ENCODE results near the gene CD109. TPM values are rescaled to one million over a fixed set of nuclear protein-coding genes. Genes with fewer than 3 reads are reported as not detected.
A peak's percentile ranks its signal among the peaks of the same experiment; 100 is the strongest.

CD109 gene
- total RNA-seq, 2 donors from 2014 or later = 2.0 TPM

- H3K36me3 ChIP-seq (ENCODE audit: control insufficient read depth, insufficient read depth, low read length) = no peaks in the 10 kb centered on the region
- Mint-ChIP-seq H3K27ac (no peak overlapping the region), H3K9me3 (peaks cover 9% of the 10 kb centered on the region), H3K27me3 (ENCODE audit: insufficient read depth) (peaks cover 16% of the 10 kb centered on the region), H3K36me3 (ENCODE audit: low read depth) (no peaks in the 10 kb centered on the region), H3K4me1 (peaks cover 12% of the 10 kb centered on the region), H3K4me3 (peak overlapping the region; percentile 70)
- no peak overlapping the region for H3K9ac ChIP-seq (ENCODE audit: extremely low read depth, low read length, poor library complexity, severe bottlenecking)
- TF ChIP-seq CTCF (conservative IDR thresholded peaks at IDR 0.05) = no peak
- no peak overlapping the region for H3K27ac ChIP-seq (ENCODE audit: low read depth, low read length)
- no peak overlapping the region for H3K4me3 ChIP-seq (ENCODE audit: low read length)
- DNase-seq = peak; percentile 48
- peaks cover 7% of the 10 kb centered on the region for H3K27me3 ChIP-seq (ENCODE audit: control insufficient read depth, insufficient read depth, low read length, poor library complexity, severe bottlenecking)
- no peaks in the 10 kb centered on the region for H3K4me1 ChIP-seq (ENCODE audit: control insufficient read depth, insufficient read depth, low read length)
- H3K9me3 ChIP-seq (ENCODE audit: control insufficient read depth, low read length) = no peaks in the 10 kb centered on the region
- WGBS, 2 experiments (ENCODE audit: insufficient coverage in 1 of 2, insufficient read length in 1 of 2) = 88 to 100% methylated on average over 1 to 5 of the region's 5 CpGs
Measured at GRCh38 chr6:73694711-73695411, 1.1 kb upstream of the CD109 start.

- H3K4me3 ChIP-seq (ENCODE audit: low read length) = no peak overlapping the region
- Mint-ChIP-seq H3K4me1 (peaks cover 12% of the 10 kb centered on the region), H3K4me3 (no peak overlapping the region), H3K36me3 (ENCODE audit: low read depth) (no peaks in the 10 kb centered on the region), H3K27me3 (ENCODE audit: insufficient read depth) (peaks cover 14% of the 10 kb centered on the region), H3K9me3 (peaks cover 9% of the 10 kb centered on the region), H3K27ac (no peak overlapping the region)
- H3K9me3 ChIP-seq (ENCODE audit: control insufficient read depth, low read length) = no peaks in the 10 kb centered on the region
- DNase-seq = peak; percentile 68
- H3K36me3 ChIP-seq (ENCODE audit: control insufficient read depth, insufficient read depth, low read length) = no peaks in the 10 kb centered on the region
- H3K9ac ChIP-seq (ENCODE audit: extremely low read depth, low read length, poor library complexity, severe bottlenecking) = no peak overlapping the region
- no peaks in the 10 kb centered on the region for H3K4me1 ChIP-seq (ENCODE audit: control insufficient read depth, insufficient read depth, low read length)
- H3K27ac ChIP-seq (ENCODE audit: low read depth, low read length) = no peak overlapping the region
- peaks cover 7% of the 10 kb centered on the region for H3K27me3 ChIP-seq (ENCODE audit: control insufficient read depth, insufficient read depth, low read length, poor library complexity, severe bottlenecking)
- TF ChIP-seq CTCF (conservative IDR thresholded peaks at IDR 0.05) = no peak
- 89% methylated on average over 8 to 10 of the region's 10 CpGs for WGBS, 2 experiments (ENCODE audit: insufficient coverage in 1 of 2, insufficient read length in 1 of 2)
Measured at GRCh38 chr6:73696966-73697655, 1.1 kb downstream of the CD109 start.

GRCh38 chr6:73699676-73700459 lies 3.9 kb downstream of the CD109 start:
- H3K9me3 ChIP-seq (ENCODE audit: control insufficient read depth, low read length) = no peaks in the 10 kb centered on the region
- no peak overlapping the region for H3K27ac Mint-ChIP-seq
- H3K36me3 Mint-ChIP-seq (ENCODE audit: low read depth) = no peaks in the 10 kb centered on the region
- H3K4me3 ChIP-seq (ENCODE audit: low read length) = no peak overlapping the region
- peaks cover 12% of the 10 kb centered on the region for H3K4me1 Mint-ChIP-seq
- no peak overlapping the region for H3K9ac ChIP-seq (ENCODE audit: extremely low read depth, low read length, poor library complexity, severe bottlenecking)
- H3K36me3 ChIP-seq (ENCODE audit: control insufficient read depth, insufficient read depth, low read length) = no peaks in the 10 kb centered on the region
- H3K4me3 Mint-ChIP-seq = no peak overlapping the region
- no peaks in the 10 kb centered on the region for H3K9me3 Mint-ChIP-seq
- no peaks in the 10 kb centered on the region for H3K4me1 ChIP-seq (ENCODE audit: control insufficient read depth, insufficient read depth, low read length)
- no peak for TF ChIP-seq CTCF (conservative IDR thresholded peaks at IDR 0.05)
- no peak for DNase-seq
- peaks cover 4% of the 10 kb centered on the region for H3K27me3 ChIP-seq (ENCODE audit: control insufficient read depth, insufficient read depth, low read length, poor library complexity, severe bottlenecking)
- 64 to 85% methylated on average over 2 to 4 of the region's 4 CpGs for WGBS, 2 experiments (ENCODE audit: insufficient coverage in 1 of 2, insufficient read length in 1 of 2)
- H3K27me3 Mint-ChIP-seq (ENCODE audit: insufficient read depth) = peaks cover 9% of the 10 kb centered on the region
- no peak overlapping the region for H3K27ac ChIP-seq (ENCODE audit: low read depth, low read length)
